Placental pericyte (primary cell): ENCODE results near the gene ZNF488. TPM values are rescaled to one million over a fixed set of nuclear protein-coding genes. Genes with fewer than 3 reads are reported as not detected.

ENCODE experiments used
- total RNA-seq: library from RNA; depleted of rRNA; stranded (reverse); fragments of >200 nt; gene quantifications from 2 replicates; pipeline ENCODE4 v1.2.3, GENCODE V29; 2012

ZNF488 gene, protein sequence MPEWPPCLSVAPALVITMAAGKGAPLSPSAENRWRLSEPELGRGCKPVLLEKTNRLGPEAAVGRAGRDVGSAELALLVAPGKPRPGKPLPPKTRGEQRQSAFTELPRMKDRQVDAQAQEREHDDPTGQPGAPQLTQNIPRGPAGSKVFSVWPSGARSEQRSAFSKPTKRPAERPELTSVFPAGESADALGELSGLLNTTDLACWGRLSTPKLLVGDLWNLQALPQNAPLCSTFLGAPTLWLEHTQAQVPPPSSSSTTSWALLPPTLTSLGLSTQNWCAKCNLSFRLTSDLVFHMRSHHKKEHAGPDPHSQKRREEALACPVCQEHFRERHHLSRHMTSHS
- total RNA-seq: under 0.01 TPM in 1 of 2 replicates, not detected in the other

DNA sequence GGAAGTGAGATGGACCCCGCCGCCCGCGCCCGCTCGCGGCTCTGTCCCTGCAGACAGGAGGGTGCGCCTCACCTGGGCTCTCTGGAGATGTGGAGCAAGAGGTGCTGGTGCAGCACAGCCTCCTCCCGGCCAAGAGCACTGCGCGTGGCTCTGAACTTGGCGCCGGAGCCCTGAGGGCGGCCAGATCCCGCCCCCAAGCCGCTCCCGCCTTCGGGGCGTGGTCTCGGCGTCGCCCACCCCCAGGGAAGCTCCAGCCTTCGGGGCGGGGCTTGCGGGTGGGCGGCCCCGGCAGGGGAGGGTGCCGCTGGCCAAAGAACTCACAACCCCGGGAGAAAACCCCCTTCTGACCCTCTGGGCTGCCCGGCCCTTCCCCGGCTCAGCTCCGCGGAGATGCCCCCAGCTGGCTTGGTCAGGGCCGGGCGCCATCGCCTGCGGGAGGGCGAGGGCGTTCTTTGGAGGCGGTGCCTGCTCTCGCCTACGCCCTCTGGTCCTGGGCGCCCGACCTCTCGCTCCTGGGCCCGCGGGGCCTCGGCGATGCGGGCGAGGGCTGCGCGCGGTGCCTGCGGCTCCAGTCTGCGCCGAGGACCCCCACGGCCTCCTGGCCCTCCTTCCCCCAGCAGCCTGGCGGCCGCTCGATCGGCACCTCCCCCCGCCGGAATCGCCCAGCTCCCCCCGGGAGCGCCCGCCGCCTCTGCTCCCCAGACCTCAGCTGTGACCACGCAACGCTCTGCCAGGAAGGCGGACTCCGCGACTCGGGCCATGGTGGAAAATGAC is at the start of gene ZNF488:
ZNF488 (minus strand) TSS at position 146 of the 774 bp plus-strand sequence. CDS start 15,464 bp downstream, outside the sequence.

GRCh38 chr10:47348138-47348651 is 35.9 kb downstream of the ZNF488 start, which contains the start of gene RBP3:
Gene RBP3, plus strand, starts transcription at chr10:47348363. Its CDS starts 122 bp downstream, at chr10:47348485.

DNA sequence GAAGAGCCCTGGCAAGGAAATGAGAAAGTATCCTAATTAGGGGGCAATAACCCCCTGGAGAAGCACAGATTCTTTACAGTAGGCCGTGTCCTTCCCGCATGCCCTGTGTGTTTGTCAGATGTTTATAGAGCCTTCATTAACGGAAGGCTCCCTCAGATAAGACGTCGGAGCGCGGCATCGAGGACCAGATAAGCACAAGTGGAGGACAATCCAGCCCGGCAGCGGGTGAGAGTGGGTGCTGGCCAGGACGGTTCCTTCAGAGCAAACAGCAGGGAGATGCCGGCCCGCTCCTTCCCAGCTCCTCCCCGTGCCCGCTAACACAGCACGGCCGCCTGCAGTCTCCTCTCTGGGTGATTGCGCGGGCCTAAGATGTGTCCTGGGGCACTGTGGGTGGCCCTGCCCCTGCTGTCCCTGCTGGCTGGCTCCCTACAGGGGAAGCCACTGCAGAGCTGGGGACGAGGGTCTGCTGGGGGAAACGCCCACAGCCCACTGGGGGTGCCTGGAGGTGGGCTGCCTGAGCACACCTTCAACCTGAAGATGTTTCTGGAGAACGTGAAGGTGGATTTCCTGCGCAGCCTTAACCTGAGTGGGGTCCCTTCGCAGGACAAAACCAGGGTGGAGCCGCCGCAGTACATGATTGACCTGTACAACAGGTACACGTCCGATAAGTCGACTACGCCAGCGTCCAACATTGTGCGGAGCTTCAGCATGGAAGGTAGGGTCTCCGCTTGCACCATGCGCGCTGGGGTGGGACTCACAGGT is 61.6 kb downstream of the ZNF488 start, which contains the start of gene GDF2:
GDF2 (plus strand) TSS at position 155 of the 762 bp plus-strand sequence; CDS start at position 370, 215 bp downstream.

Other genes with a start within 250 kb of the ZNF488 start
- not detected in 2 replicates for gene GDF10, start 84.1 kb downstream of the ZNF488 start, total RNA-seq
- 0.14 TPM in 1 of 2 replicates, not detected in the other for gene GDF2, start 61.8 kb downstream of the ZNF488 start, total RNA-seq
- under 0.01 TPM in 1 of 2 replicates, not detected in the other for gene RBP3, start 35.9 kb downstream of the ZNF488 start, total RNA-seq
- gene ANXA8, start 99.8 kb upstream of the ZNF488 start, total RNA-seq: 3.3 and 18.6 TPM in 2 replicates
- not detected in 2 replicates for gene FAM25G, start 107.4 kb upstream of the ZNF488 start, total RNA-seq
- 4.4 and 10.0 TPM in 2 replicates for gene AGAP9, start 139.3 kb upstream of the ZNF488 start, total RNA-seq